Adrenal gland (tissue), 12 donors: ENCODE data around the gene VPS72. TPM values are rescaled to one million over a fixed set of nuclear protein-coding genes. Genes with fewer than 3 reads are reported as not detected.
A peak's percentile ranks its signal among the peaks of the same experiment; 100 is the strongest.

ENCODE experiments used
- DNase-seq, 7 donors: peaks; one replicate each; pipeline ENCODE4 v3.0.0-alpha.2; 2019 to 2020
- H3K27ac ChIP-seq, 5 donors: fragments of 200-600 bp; sonication (generic) in 4 of 5; 1 replicate in 3 of 5; 2 replicates in 2 of 5; pipeline versions ENCODE4 v1.5.1 to v1.8.0; 2016 to 2020; ENCODE audit warnings: mild to moderate bottlenecking in 1 of 5
- H3K27me3 ChIP-seq: fragments of 200-600 bp; 2 replicates; pipeline ENCODE4 v1.8.0; 2021
- H3K36me3 ChIP-seq, 2 donors: fragments of 200-600 bp; replicated peaks in 1 of 2; 1 replicate in 1 of 2; 2 replicates in 1 of 2; pipeline versions ENCODE4 v1.5.1 to v1.8.0; 2018 to 2022
- H3K4me1 ChIP-seq, 2 donors: fragments of 200-600 bp; replicated peaks in 1 of 2; 1 replicate in 1 of 2; 2 replicates in 1 of 2; pipeline versions ENCODE4 v1.5.1 to v1.8.0; 2018 to 2021
- H3K4me3 ChIP-seq, 4 donors: fragments of 200-600 bp; sonication (generic) in 3 of 4; one replicate each; pipeline ENCODE4 v1.5.1; 2016 to 2018
- H3K9me3 ChIP-seq, 3 donors: fragments of 200-600 bp; sonication (generic) in 1 of 3; replicated peaks in 1 of 3; 1 replicate in 2 of 3; 2 replicates in 1 of 3; pipeline versions ENCODE4 v1.5.1 to v1.8.0; 2016 to 2021
- POLR2A ChIP-seq, 2 donors: fragments of 450-650 bp; IDR thresholded peaks; one replicate each; pipeline ENCODE4 v1.6.1; 2017; ENCODE audit warnings: antibody characterized with exemption in 2 of 2, mild to moderate bottlenecking in 2 of 2, moderate library complexity in 1 of 2
- WGBS, 4 donors: extraction: QIAGEN DNeasy Blood & Tissue Kit in 2 of 4; methylation state at CpG; one replicate each; pipeline versions ENCODE4 v1.1.5 to v1.1.7; 2013 to 2017; 5-methylcytosine and 5-hydroxymethylcytosine counted together
- intact Hi-C, 2 donors: fragments of 100-400 bp; cut with DNase I; formaldehyde crosslinking; loops; one replicate each; pipeline versions ENCODE4 v1.14.1 to v1.15.0; 2022 to 2023
- polyA plus RNA-seq, 3 donors: library from polyadenylated mRNA; stranded (reverse); fragments of 200-250 nt in 2 of 3; fragments of 350-450 nt in 1 of 3; fragmentation: Illumina TruSeq in 1 of 3; extraction: RNeasy Lipid Tissue Mini Kit (QIAGEN cat#74804) in 1 of 3; gene quantifications; one replicate each; pipeline ENCODE4 v1.2.3, GENCODE V29; 2013 to 2014
- total RNA-seq, 9 donors: library from RNA; depleted of rRNA in 4 of 9; stranded (reverse); fragments of >200 nt in 4 of 9; fragments of 120-200 nt in 1 of 9; fragmentation: NEBNext Ultra II Directional in 1 of 9; extraction: Animal tissue kit (Norgen Biotek cat#: 25700) in 1 of 9; gene quantifications; one replicate each; pipeline versions ENCODE4 v1.1.0 to v1.2.4, GENCODE V29; 2013 to 2023
- TF ChIP-seq, protein P1 (sequence below), 6 experiments: fragments of 450-650 bp in 4 of 6; fragments of 200-600 bp in 2 of 6; sonication (generic) in 1 of 6; IDR thresholded peaks; 1 replicate in 5 of 6; 2 replicates in 1 of 6; pipeline versions ENCODE4 v1.5.1 to v1.8.0; 2016 to 2021; ENCODE audit warnings: antibody characterized with exemption in 6 of 6, mild to moderate bottlenecking in 2 of 6, moderate library complexity in 1 of 6
- donor health status: healthy with polysubstance abuse.
- donor health status: Bipolar disorder and iron deficiency.
- donor health status: DM: yes; HTN: yes; CAD: no.
- donor health status: DM: no; HTN: no; CAD: no.
- donor health status: DM: no; HTN: no; CAD: no.
- donor health status: DM: yes; HTN: yes; CAD: no.

Gene VPS72
- total and polyA plus RNA-seq, 12 donors: 30.0 to 57.1 (median 39.2) TPM

DNA sequence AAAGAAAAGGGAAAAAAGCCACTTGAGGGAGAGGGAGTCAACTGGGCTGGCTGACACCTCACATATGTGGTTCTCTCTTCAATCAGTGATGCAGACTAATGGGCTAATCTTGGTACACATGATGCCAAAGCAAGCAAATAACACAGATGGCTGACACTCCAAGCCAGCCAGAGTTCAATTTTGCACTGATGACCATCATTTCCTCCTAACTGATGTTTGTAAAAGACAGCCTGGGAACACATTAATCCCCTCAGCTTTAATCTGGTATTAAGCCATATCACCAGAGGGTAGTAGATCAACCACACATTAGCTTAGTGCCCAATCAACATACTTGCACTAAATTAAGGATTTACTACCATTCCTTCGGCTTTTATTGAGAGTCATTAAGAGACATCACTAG, 2.8 kb downstream of the VPS72 start:
- H3K4me3 ChIP-seq: no peak overlapping the region
- no peaks in the 10 kb centered on the region for H3K27me3 ChIP-seq
- no peak overlapping the region for H3K27ac ChIP-seq
- intact Hi-C loops: no loop called here
- peaks cover 0 to 37% of the 10 kb centered on the region in 2 donors for H3K36me3 ChIP-seq
- WGBS, 4 donors: 79 to 94% (median 86%) methylated on average over 1 of the region's 1 CpG
- peaks cover 9 to 18% of the 10 kb centered on the region in 2 donors for H3K4me1 ChIP-seq
- H3K9me3 ChIP-seq: no peaks in the 10 kb centered on the region
- DNase-seq: no peak
- TF ChIP-seq, protein P1, sequence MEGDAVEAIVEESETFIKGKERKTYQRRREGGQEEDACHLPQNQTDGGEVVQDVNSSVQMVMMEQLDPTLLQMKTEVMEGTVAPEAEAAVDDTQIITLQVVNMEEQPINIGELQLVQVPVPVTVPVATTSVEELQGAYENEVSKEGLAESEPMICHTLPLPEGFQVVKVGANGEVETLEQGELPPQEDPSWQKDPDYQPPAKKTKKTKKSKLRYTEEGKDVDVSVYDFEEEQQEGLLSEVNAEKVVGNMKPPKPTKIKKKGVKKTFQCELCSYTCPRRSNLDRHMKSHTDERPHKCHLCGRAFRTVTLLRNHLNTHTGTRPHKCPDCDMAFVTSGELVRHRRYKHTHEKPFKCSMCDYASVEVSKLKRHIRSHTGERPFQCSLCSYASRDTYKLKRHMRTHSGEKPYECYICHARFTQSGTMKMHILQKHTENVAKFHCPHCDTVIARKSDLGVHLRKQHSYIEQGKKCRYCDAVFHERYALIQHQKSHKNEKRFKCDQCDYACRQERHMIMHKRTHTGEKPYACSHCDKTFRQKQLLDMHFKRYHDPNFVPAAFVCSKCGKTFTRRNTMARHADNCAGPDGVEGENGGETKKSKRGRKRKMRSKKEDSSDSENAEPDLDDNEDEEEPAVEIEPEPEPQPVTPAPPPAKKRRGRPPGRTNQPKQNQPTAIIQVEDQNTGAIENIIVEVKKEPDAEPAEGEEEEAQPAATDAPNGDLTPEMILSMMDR (IDR thresholded peaks at IDR 0.05): no peak

DNA sequence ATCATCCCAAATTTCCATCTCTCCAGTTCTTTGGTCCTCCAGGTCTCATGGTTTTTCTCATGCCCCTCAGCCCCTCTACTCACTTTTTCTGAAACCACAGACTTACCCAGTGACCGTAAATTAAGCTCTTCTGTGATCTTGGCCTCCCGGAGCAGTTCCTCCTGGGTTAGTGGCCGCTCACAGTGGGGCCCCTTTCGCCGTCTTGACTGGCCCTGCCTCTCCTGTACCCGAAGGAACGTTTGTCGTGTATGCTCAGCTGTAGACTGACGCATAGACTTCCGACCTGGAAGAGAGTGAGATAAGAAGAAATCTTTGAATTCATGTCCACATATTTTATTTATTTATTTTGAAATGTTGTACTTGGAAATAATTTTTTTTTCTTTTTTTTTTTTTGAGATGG, 5.8 kb downstream of the VPS72 start:
- intact Hi-C loops: no loop called here
- H3K36me3 ChIP-seq: peaks cover 0 to 67% of the 10 kb centered on the region in 2 donors
- H3K9me3 ChIP-seq: no peaks in the 10 kb centered on the region
- WGBS, 4 donors: 89 to 93% (median 92%) methylated on average over 10 of the region's 10 CpGs
- no peak overlapping the region for H3K27ac ChIP-seq
- peaks cover 8 to 13% of the 10 kb centered on the region in 2 donors for H3K4me1 ChIP-seq
- DNase-seq: no peak
- H3K27me3 ChIP-seq: no peaks in the 10 kb centered on the region
- TF ChIP-seq, protein P1 (IDR thresholded peaks at IDR 0.05): no peak
- TF ChIP-seq POLR2A (IDR thresholded peaks at IDR 0.05): no peak
- no peak overlapping the region for H3K4me3 ChIP-seq

DNA sequence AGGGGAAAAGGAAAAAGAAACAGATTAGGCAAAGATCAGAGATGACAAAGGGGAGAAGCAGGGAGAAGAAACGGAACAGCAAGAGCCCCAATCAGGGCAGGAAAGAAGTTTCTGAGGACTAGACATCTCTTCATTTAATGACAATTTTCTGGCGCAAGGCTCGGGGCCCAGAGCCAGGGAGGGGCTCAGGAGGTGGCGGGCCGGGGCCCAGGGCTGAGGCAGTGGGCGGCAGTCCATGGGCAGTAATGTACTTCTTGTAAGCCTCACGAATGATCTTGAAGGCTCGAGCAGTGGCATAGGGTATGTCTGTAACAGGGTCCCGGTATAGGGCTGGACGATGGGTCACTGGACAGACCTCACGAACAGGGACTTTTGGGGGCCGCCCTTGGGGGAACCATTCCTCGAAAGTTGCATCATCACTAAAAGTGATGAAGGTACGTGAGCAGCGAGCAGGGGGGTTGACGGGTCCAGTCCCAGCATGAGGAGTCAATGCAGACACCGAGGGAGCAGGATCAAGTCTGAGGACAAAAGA, 13.4 kb downstream of the VPS72 start:
- Histone ChIP-seq H3K27ac (no peak overlapping the region), H3K9me3 (no peaks in the 10 kb centered on the region), H3K4me1 (no peaks in the 10 kb centered on the region), H3K36me3 (peaks cover 0 to 66% of the 10 kb centered on the region in 2 donors), H3K4me3 (no peak overlapping the region), H3K27me3 (no peaks in the 10 kb centered on the region)
- WGBS, 4 donors: 91 to 96% (median 93%) methylated on average over 17 of the region's 17 CpGs
- TF ChIP-seq, protein P1 (IDR thresholded peaks at IDR 0.05): no peak
- TF ChIP-seq POLR2A (IDR thresholded peaks at IDR 0.05): no peak
- no peak for DNase-seq
- intact Hi-C loops: no loop called here

DNA sequence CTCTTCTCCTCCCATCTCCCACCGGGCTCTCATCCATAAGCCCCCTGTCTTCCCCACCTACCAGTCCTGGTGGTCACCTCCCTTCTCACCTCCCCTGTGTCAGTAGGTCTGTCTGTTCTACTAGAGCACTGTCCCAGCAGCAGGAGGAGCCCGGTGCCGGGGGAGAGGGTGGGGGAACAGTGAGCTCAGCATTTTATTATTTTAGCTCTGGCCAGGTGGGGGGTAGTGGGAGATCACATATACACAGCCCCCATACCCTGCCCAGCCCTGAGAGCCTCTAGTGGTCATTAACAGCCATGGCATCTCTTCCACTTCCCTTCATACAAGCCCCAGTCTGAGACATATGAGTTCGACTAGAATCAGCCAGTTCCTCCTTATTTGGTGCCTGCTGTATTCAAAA, 14.1 kb downstream of the VPS72 start, which contains the start of gene TMOD4:
Gene TMOD4, minus strand, starts transcription at position 119 of the 400 bp plus-strand sequence. CDS start 1,106 bp downstream, outside the sequence.
- H3K27me3 ChIP-seq: no peaks in the 10 kb centered on the region
- no peak within 1 kb of the TSS for H3K4me3 ChIP-seq
- peaks cover 0 to 66% of the 10 kb centered on the region in 2 donors for H3K36me3 ChIP-seq
- H3K9me3 ChIP-seq: no peaks in the 10 kb centered on the region
- intact Hi-C loops: no loop called here
- TF ChIP-seq, protein P1 (IDR thresholded peaks at IDR 0.05): peak in 5 of 6 experiments; percentile 8 to 28 (median 15)
- no peak for TF ChIP-seq POLR2A (IDR thresholded peaks at IDR 0.05)
- no peak within 1 kb of the TSS for H3K27ac ChIP-seq
- 59 to 70% (median 65%) methylated on average over 4 of the region's 4 CpGs for WGBS, 4 donors
- H3K4me1 ChIP-seq: no peaks in the 10 kb centered on the region
- no peak for DNase-seq
